GM21367 (cell line): ENCODE measurements around the gene SRP54.
"Not testable (repeated sequence)": the region's sequence is repeated elsewhere in the genome, so short reads cannot be mapped to it uniquely, and the experiment has no call there.

Source experiments
- ATAC-seq: cut with Tn5 transposase; IDR thresholded peaks from one replicate; pipeline ENCODE4 v1.9.1; 2021; ENCODE audit not compliant: unreplicated experiment

The SRP54 gene

DNA sequence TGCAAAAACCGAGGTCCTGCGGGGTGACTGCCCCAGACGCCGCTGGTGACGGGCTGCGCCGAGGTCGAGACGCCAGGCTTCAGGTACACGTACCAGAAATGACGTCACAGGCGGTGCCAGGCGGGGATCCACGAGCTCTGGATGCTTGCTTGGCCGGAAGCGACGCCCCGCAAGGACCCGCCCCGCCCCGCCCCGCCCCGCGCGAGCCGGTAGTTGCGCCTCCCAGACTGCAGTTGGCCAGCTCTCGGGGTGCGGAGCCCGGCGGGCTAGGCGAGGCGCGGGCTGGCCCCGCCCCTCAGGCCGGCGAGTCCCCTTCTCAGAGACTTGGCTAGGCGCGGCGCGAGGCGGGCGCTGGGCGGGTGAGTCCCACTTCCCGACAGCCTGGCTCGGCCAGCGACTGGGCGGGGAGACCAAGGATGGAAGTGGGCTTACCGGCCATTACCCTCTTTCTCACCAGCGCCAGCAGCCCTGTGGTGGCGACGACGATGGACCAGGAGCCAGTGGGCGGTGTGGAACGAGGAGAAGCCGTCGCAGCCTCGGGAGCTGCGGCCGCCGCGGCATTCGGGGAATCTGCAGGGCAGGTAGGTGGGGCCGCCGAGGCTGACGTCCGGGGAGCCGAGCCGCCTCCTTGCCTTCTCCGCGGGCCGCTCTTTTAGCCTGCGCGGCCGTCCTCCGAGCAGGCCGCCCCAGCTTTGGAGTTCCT lies 63.4 kb downstream of the SRP54 start, which contains the start of gene FAM177A1:
Gene FAM177A1 (plus strand): TSS at position 225 of the 703 bp plus-strand sequence. CDS start 192 bp downstream, at position 417.
- ATAC-seq = peak; percentile 89

- peak; percentile 22 for ATAC-seq
These were observed 64.2 kb downstream of the SRP54 start for GRCh38 chr14:35046751-35047536.

- no peak for ATAC-seq
These were observed 65.3 kb downstream of the SRP54 start for GRCh38 chr14:35047976-35048513.

GRCh38 chr14:35050652-35051051 lies 67.9 kb downstream of the SRP54 start:
- no peak for ATAC-seq

GRCh38 chr14:35051796-35052195 lies 69.0 kb downstream of the SRP54 start:
- ATAC-seq = no peak

DNA sequence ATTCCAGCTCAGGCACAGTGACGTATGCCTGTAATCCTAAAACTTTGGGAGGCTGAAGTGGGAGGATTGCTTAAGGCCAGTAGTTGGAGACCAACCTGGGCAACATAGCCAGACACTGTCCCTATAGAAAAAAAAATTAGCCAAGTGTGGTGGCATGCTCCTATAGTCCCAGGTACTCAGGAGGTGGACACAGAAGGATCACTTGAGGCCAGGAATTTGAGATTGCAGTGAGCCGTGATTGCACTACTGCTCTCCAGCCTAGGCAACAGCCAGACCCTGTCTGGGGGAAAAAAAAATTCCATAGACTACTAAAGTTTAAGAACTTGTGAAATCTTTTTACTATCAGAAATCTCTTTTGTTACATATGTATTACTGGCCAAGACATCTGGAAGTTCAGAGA lies 69.8 kb downstream of the SRP54 start:
- no peak for ATAC-seq

DNA sequence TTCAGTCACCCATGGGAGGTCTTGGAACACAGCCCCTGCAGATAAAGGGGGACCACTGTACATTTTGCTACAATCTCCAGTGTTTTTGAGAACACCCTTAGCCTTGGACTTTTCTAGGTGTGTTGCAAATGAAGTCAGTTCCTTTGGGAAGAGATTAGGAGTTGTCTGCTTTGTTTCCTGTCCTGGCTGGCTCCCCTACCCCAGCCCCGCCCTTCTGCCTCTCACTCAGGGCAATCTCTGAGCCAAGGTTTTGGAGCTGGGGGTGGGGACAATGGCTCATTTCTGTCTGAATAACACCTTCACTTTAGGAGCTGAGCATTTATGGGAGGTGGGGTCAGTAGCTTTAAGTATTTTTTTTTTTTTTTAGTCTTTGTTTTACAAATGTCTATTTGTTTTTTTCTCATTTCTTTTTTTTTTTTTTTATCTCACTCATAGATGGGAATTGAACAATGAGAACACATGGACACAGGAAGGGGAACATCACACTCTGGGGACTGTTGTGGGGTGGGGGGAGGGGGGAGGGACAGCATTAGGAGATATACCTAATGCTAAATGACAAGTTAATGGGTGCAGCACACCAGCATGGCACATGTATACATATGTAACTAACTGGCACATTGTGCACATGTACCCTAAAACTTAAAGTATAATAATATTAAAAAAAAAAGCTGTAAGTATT lies 78.5 kb downstream of the SRP54 start:
- not testable (repeated sequence) for ATAC-seq

GRCh38 chr14:35065731-35066130 lies 82.9 kb downstream of the SRP54 start:
- ATAC-seq = not testable (repeated sequence)

DNA sequence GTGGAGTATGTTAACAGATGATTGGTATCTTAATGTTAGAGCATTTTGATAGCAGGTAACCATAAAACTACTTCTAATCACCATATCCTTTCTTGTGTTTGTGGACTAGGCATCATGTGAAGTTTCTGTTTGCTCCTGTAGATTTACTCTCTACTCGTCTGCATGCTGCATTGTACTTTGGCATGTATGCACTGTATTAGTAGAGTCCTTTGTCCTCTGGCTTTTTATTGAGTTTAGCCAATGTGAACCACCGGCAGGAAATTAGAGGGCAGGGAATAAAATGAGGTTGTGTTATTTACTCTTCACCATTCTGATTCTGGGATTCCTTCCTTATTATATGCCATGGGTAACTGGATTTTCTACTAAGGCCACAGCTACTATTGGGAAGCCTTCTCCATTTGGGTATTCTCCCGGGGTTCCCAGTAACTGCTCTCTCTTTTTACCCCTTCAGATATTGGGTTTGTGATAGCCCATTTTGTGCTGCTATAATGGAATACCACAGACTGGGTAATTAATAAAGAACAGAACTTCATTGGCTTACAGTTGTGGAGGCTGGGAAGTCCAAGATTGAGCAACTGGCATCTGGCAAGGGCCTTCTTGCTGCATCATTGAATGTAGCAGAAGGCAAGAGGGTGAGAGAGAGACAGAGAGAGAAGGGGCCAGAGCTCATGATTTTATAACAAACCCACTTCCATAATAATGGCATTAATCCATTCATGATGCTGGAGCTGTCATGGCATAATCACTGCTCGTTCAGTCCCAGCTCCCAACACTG lies 85.6 kb downstream of the SRP54 start:
- no peak for ATAC-seq

GRCh38 chr14:35072226-35072625 lies 89.4 kb downstream of the SRP54 start:
- no peak for ATAC-seq

GRCh38 chr14:35073486-35073885 lies 90.7 kb downstream of the SRP54 start:
- no peak for ATAC-seq

DNA sequence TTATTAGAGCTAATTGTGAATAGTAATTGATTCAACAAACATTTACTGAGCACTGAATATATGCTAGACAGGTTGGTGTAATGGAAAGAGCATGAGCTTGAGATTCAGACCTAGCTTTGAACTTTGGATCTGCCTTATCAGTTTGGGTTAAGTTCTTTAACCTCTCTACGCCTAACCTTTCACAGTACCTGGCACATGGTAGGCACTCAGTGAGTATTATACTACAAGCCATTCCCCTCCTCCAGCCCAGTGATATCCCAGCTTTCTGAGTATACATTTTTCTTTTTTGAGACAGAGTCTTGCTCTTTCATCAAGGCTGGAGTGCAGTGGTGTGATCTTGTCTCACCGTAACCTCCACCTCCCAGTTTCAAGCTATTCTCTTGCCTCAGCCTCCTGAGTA lies 95.3 kb downstream of the SRP54 start:
- ATAC-seq = no peak
